Measurements from ENCODE around the gene EEF1AKMT1.
"Not testable (repeated sequence)": the region's sequence is repeated elsewhere in the genome, so short reads cannot be mapped to it uniquely, and the experiment has no call there.

The EEF1AKMT1 gene

DNA sequence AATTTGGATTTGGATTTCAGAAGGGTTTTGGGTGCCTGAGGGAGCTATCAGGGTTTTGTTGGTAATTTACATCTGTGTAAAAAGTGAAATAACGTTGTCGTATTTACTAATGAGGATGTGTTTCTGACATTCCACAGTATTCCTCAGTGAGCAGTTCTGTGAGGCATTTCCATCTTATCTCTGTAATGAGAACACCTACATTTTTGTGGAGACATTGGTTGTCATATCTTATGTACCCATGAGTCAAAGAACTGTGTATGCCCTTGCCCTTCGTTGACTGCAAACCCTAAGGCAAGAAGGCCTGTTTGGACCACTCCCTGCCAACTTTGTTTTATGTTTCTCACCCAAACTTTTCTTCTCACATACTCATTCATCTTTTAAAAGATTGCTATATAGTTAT is 84.5 kb downstream of the EEF1AKMT1 start:
- no peak for DNase-seq

DNA sequence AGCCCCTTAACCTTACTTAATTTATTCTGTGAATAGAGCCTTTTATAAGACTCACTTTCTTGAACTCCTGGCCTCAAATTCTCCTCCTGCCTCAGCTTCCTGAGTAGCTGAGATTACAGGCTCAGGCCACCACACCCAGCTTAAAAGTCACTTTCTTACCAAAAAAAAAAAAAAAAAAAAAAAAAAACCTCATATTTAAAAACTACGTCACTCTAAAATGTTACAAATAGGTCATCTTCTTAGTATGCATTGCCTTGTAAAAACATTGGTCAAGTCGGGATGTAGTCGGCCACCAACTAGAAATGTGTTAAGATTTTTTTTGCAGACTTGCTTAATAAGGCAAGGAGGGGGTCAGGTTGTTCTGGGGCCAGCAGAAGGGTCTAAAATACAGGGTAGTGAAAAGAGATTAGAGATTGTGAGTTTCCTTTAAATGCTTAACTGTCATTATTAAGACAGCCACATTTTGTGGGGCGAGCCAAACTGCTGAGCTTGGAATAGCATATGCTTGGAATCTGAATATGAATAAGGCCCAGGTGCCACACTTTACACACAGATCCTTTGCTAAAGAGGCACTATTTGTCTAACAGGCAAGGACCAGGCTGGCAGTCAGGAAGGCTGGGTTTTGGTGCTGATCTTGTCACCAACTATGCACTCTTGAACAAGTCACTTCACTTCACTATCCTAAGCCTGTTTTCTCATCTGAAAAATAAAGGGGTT is 86.7 kb downstream of the EEF1AKMT1 start:
- no peak for DNase-seq

DNA sequence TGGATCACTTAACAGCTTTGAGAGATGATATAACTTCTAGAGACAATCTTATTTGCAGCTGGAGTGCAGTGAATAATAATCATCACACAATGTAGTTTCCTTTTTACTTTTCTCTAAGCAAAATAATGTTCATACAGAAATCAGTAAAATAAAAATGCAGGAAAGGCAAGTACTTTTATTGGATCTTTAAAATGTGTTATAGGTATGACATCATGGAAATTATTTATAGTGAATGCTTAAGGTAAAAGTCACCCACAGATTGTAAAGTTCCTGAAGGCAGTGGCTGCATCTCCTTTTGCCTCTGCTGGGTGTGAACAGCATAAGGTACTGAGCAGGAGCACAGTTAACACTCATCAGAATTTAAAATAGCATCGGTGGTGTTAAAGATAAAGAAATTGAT is 87.6 kb downstream of the EEF1AKMT1 start:
- DNase-seq, result no peak

DNA sequence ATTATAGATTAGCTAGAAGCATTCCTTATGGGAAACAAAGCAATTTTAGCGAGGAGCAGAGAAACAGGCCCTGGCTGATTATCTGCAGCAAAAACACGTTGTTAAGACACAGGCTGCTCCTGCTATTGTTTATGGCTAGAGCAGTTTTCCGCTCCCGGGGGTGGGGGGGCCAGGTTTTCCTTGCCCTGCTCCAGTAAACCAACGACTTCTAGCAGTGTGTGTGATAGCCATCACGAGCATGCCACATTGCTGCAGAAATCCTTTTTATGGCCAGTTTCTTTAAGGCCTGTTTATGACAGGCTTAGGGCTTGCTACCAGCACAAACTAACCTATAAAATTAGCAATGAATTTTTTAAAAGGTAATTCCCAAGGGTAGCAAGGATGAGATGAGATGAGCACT is 88.7 kb downstream of the EEF1AKMT1 start:
- DNase-seq, result no peak

DNA sequence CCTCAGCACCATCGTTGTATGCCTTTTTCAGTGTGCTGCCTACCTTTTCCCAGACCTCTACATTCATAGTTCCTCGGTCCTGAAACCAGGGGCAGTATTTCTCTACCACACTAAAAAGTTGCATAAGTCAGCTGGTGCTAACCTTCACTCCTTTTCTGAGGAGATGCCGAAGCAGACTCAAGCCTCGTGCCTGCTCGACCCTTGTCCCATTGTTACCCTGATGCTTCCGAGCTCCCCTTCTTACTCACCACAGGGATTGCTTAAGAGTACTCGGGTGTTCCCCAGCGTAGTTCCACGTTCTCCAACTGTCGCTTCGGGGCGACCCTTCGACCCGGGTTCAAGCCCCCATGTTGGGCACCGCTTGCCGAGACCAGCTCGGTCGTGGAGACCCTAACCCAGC is 89.2 kb downstream of the EEF1AKMT1 start:
- DNase-seq, result no peak

DNA sequence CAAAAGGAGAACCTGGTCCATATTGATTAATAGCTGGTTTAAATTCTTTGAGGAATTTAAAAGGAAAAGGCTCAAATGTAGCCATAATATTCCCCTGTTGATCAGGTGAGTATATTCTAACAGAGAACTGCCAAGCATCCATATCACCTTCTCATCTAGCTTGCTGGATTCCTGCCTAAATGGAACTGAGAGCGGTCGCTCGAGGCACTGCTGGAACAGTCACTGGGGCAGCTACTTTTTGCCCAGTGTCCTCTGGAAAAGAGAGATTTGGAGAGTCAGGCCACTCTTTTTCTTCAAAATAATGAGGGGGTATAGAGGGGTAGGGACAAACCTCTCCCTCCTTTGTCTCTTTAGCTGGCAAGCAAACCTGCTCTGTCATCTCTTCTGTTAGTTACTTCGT is 89.7 kb downstream of the EEF1AKMT1 start:
- DNase-seq, result no peak

DNA sequence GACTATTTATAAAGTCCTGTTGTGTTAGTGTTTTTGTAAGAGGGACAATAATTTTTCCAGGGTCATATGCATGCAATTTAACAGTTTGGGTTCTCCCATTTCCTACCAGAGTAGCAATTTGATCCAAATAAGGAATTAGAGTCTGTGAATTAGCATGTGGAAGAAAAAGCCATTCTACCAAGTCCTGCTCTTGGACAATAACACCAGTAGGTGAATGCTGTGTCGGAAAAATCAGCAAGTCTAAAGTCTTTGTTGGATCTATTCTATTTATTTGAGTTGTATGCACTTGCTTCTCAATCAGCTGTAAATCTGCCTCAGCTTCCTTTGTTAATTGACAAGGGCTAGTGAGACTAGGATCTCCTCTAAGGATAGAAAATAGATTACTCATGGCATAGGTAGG is 91.7 kb downstream of the EEF1AKMT1 start:
- DNase-seq, result no peak

DNA sequence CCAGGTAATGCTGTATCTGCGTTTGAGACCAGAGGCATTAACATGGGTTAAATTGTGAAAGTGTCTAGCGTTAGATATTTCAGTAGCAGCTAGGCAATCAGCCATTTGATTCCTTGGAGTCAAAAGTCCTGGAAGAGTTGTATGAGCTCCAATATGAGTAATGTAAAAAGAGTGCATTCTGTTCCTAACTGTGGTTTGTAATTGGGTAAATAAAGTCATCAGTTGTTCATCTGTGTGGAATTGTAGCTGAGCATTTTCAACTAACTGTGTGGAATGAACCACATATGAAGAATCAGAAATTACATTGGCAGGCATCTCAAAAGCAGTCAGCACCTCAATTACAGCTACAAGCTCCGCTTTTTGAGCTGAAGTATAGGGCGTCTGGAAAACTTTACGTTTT is 92.3 kb downstream of the EEF1AKMT1 start:
- DNase-seq, result not testable (repeated sequence)

DNA sequence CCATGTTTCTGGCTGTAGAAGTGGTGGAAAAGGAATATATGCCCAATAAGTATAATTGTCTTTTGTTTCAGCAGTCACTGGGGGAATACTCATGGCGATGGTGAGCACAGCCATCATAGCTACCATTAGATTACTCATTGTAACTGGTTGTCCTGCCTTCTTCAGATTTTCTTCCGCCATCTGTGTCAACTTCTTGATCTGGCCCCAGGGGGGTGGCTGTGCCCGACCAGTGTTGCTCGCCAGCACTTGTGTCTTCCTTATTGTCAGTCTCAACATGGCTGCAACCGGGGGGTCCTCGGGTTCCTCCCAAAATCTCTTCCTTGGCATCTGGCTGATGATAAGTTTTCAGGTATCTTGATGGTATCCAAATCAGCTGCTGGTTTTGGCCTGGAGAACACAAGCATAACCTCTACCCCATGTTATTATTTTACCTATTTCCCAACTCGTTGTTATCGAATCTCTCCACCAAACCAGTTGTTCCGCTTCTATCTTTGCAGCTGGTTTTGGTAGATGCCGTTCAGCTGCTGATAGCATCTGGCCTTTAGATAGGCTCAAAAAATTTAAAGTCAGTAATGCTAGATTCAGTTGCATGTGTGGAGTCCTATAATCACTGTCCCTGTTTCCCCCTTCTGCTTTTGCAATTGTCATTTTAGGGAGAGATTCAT is 93.2 kb downstream of the EEF1AKMT1 start:
- DNase-seq, result no peak

DNA sequence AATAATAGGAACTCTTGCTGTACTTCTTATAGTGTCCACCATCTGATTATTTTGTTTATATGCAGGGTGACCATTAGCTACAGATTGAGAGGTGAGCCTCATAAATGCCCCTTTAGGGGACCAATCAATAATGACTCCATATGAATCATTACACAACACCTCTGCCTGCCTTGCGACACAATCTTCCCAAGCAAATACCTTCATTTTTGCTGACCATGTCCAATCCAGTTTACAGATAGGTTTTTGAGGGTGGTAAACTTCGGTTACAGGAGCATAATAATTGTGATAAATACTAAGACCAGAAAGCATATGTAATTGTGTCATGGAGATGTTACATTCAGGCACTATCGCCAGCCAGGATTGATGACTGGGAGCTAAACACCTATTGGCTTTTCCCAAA is 93.9 kb downstream of the EEF1AKMT1 start:
- DNase-seq, result no peak

All from CD4-positive, alpha-beta T cell treated with Interleukin-4 for 1 hour (primary cell).